ENCODE results near the gene ATPAF1.

GRCh38 chr1:46637444-46638083, 30.6 kb downstream of the ATPAF1 start:
- no peak for TF ChIP-seq POLR2A (conservative IDR thresholded peaks at IDR 0.05)
- no peak for TF ChIP-seq CTCF (IDR thresholded peaks at IDR 0.05 in 2 of 3, conservative IDR thresholded peaks at IDR 0.05 in 1 of 3; ENCODE audit: insufficient read depth in 2 of 3, low read depth in 1 of 3, low read length in 3 of 3)
- TF ChIP-seq REST (IDR thresholded peaks at IDR 0.05; ENCODE audit: borderline replicate concordance): no peak
- no peak for TF ChIP-seq REST (CRISPR knock-in tag; IDR thresholded peaks at IDR 0.05; ENCODE audit: low read depth)
- no peak for TF ChIP-seq TSHZ1 (CRISPR knock-in tag; IDR thresholded peaks at IDR 0.05)
- TF ChIP-seq ZNF274 (IDR thresholded peaks at IDR 0.05; ENCODE audit: borderline replicate concordance, low read depth, low read length): no peak
- no peak for TF ChIP-seq EGR1 (conservative IDR thresholded peaks at IDR 0.05)
- TF ChIP-seq LEF1 (IDR thresholded peaks at IDR 0.05): no peak
- TF ChIP-seq ELF4 (CRISPR knock-in tag; IDR thresholded peaks at IDR 0.05): no peak
- no peak for TF ChIP-seq ZFX (CRISPR knock-in tag; IDR thresholded peaks at IDR 0.05)
- TF ChIP-seq NR2C2 (CRISPR knock-in tag; IDR thresholded peaks at IDR 0.05): no peak
- TF ChIP-seq NR2C2 (tag; IDR thresholded peaks at IDR 0.05): no peak
- no peak for TF ChIP-seq ZNF830 (CRISPR knock-in tag; IDR thresholded peaks at IDR 0.05)

All from K562 (cell line).